RWPE1 (cell line): ENCODE measurements around the gene PPP2R2D.

Experiments
- CTCF ChIA-PET: fragments of 350-600 bp; sonication (Branson Sonifier 250); formaldehyde crosslinking; extraction: SDS; loops from one replicate; lab custom pipeline; 2021; lab: Yijun Ruan, JAX
- POLR2A ChIA-PET: fragments of 400-600 bp; formaldehyde crosslinking; extraction: SDS; loops from one replicate; lab custom pipeline; 2020; ENCODE audit warnings: antibody characterized with exemption; ENCODE audit not compliant: low non-redundant PET; lab: Yijun Ruan, JAX
- DNase-seq: peaks from one replicate; pipeline ENCODE4 v3.0.0; 2012; ENCODE audit warnings: low spot score
- H3K27ac ChIP-seq: fragments of 450-650 bp; 2 replicates; pipeline ENCODE4 v1.5.1; 2017
- TF ChIP-seq, protein P1 (sequence below): fragments of 450-650 bp; conservative IDR thresholded peaks from 2 replicates; pipeline ENCODE4 v1.5.1; 2017; ENCODE audit warnings: low read depth, mild to moderate bottlenecking

The PPP2R2D gene

DNA sequence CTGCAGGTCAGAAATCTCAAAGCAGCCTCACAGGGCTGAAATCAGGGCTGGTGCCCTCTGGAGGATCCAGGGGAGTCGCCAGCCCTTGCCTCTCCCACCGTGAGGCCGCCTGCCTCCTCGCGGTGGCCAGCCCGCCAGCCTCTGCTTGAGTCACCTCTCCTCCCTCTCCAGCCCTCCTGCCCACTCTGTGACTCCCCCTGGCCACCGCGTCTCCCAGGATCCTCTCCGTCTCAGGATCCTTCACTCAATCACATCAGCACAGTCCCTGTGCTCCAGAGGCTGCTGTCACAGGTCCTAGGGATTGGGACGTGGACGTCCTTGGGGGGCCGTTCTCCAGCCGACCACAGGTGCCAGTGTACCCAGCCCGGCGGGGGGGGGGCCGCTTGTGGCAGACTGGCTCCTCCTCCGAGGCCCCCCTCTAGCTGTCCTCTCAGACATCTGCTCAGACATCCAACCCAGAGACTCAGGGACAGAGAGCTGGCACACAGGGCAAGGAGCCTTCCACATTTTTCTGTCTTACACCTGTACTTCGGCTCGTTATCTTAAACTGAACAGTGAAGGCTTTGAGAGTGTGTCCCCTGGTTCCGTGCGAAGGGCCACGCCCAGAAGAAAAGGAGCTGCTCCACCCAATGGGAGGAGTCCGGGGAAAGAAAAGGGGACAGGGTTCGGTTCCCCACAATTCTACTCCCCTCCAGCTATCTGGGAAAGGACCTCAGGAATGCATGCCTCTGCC, 9.4 kb upstream of the PPP2R2D start:
- CTCF ChIA-PET: interaction anchor here (0.5 kb wide), 2 partner anchors 17 to 1151 kb away, joined by 3 read pairs; no protein-coding TSS in a partner anchor
- TF ChIP-seq, protein P1, sequence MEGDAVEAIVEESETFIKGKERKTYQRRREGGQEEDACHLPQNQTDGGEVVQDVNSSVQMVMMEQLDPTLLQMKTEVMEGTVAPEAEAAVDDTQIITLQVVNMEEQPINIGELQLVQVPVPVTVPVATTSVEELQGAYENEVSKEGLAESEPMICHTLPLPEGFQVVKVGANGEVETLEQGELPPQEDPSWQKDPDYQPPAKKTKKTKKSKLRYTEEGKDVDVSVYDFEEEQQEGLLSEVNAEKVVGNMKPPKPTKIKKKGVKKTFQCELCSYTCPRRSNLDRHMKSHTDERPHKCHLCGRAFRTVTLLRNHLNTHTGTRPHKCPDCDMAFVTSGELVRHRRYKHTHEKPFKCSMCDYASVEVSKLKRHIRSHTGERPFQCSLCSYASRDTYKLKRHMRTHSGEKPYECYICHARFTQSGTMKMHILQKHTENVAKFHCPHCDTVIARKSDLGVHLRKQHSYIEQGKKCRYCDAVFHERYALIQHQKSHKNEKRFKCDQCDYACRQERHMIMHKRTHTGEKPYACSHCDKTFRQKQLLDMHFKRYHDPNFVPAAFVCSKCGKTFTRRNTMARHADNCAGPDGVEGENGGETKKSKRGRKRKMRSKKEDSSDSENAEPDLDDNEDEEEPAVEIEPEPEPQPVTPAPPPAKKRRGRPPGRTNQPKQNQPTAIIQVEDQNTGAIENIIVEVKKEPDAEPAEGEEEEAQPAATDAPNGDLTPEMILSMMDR: no peak
- H3K27ac ChIP-seq: no peak overlapping the region
- POLR2A ChIA-PET: no interaction called here
- no peak for DNase-seq

DNA sequence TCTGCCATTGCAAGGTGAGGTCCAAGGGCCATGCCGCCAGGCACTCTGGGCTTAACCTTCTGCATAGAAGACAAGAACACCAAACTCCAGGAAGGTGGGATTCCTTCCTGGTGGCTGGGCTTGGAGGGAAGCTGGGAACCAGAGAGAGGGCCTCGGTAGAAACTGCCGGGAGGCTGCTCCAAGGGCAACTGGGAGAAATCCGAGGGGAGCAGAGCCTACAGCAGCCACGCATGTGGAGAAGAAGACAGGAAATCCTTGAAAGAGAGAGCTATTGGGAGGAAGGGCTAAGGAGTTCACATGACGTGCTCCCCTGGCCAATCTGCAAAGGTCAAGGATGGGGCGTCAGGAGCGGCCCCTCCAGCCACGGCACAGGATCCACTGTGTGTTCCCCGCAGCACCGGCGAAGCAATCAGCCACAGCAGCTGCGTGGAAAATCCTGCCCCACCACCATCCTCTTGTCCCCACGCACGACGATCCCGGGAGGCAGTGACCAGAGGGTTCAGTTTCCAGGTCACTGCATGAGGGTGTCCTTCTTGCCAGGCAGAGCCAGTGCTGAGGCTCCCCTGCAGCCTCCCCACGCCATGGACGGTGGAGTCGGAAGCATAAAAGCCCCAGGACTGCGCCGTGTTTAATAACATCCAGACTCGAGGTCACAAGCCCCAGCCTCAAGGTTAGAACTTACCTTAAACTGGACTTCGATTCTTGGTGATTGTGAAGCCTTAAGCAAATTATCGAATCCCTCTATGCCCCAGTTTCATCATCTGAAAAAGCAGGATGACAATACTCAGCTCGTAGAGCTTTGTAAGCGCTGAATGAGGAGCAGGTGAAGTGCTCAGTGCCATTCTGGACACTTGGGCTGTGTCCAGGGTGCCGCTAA, 8.6 kb upstream of the PPP2R2D start:
- TF ChIP-seq, protein P1: no peak
- CTCF ChIA-PET: interaction anchor here (0.6 kb wide), 1 partner anchor 1617 kb away, joined by 3 read pairs; no protein-coding TSS in a partner anchor
- H3K27ac ChIP-seq: no peak overlapping the region

DNA sequence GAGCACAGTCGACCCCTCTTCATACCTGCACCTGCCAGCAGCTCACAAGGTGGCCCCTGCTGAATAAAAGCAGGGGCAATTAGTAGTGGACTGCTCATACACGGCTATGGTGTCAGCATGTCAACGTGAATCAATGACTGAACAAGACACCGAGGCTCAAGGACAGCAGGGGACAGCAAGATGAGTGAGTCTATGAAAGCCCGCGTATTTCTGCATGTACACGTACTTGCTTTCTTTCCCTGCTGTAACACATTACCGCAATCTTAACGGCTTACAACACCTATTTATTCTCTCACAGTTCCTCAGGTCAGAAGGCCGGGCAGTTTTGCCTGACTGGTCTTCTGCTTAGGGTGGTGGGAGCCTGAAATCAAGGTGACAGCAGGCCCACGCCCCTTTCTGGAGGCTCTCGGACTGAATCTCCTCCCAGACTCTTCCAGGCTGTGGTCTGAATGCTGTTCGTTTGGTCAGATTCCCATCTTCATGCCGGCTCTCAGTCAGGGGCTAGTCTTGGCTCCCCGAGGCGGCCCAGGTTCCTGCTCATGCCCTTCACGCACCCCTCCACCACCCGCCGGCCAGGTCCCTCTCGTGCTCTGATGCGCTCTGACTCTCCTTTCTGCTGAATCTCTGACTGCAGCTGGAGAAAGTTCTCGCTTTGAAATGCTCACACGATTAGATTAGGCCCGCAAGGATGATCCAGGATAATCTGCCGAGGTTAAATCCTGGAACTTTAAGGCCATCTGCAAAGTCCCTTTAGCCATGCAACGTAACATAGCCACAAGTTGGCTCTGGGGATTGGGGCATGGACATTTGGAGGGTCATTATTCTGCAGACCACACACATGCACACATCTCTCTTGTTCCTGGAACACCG, 7.8 kb upstream of the PPP2R2D start:
- H3K27ac ChIP-seq: no peak overlapping the region
- DNase-seq: no peak
- CTCF ChIA-PET: no interaction called here
- TF ChIP-seq, protein P1: no peak
- POLR2A ChIA-PET: no interaction called here

More for the DNA sequence above, 8.6 kb upstream of the PPP2R2D start:
- DNase-seq: no peak
- POLR2A ChIA-PET: no interaction called here

DNA sequence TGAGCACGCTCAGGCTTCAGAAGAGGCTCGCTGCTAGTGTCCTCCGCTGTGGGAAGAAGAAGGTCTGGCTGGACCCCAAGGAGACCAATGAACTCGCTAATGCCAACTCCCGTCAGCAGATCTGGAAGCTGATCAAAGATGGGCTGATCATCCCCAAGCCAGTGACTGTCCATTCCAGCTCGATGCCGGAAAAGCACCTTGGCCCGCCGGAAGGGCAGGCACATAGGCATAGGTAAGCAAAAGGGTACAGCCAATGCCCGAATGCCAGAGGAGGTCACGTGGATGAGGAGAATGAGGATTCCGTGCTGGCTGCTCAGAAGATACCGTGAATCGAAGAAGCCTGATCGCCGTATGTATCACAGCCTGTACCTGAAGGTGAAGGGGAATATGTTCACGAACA, 5.7 kb upstream of the PPP2R2D start:
- ChIA-PET POLR2A (no interaction called here), CTCF (interaction anchor here (1.7 kb wide), 1 partner anchor 10 kb away, joined by 5 read pairs; no protein-coding TSS in a partner anchor)
- no peak overlapping the region for H3K27ac ChIP-seq
- DNase-seq: no peak
- TF ChIP-seq, protein P1: no peak

DNA sequence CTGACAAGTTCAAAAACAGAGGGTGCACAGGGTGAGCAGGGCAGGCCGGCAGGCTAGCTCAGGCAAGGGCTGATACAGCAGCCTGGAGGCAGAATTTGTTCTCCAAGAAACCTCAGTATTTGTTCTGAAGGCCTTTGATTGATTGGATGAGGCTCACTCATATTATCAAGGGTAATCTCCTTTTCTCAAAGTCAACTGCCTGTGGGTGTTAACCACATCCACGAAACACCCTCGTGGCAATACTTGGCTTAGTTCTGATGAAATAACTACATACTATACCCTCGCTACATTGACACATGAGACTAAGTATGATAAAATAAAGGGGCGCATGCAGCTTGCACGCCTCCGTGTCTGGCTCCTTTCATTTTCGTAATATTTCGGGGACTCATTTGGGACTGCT, 4.4 kb upstream of the PPP2R2D start:
- H3K27ac ChIP-seq: no peak overlapping the region
- no peak for DNase-seq
- CTCF ChIA-PET: no interaction called here
- POLR2A ChIA-PET: no interaction called here
- TF ChIP-seq, protein P1: no peak
